Neural progenitor cell (in vitro differentiated cells): ENCODE data around the gene ZNF536.

Experiments used
- EZH2 ChIP-seq: fragments of 200-600 bp; sonication (generic); IDR thresholded peaks from 2 replicates; pipeline ENCODE4 v1.6.1; 2017; ENCODE audit warnings: antibody characterized with exemption, mild to moderate bottlenecking, moderate library complexity
- TF ChIP-seq, protein P1 (sequence below): fragments of 200-600 bp; sonication (generic); IDR thresholded peaks from 2 replicates; pipeline ENCODE4 v1.5.1; 2017; ENCODE audit warnings: antibody characterized with exemption, mild to moderate bottlenecking

DNA sequence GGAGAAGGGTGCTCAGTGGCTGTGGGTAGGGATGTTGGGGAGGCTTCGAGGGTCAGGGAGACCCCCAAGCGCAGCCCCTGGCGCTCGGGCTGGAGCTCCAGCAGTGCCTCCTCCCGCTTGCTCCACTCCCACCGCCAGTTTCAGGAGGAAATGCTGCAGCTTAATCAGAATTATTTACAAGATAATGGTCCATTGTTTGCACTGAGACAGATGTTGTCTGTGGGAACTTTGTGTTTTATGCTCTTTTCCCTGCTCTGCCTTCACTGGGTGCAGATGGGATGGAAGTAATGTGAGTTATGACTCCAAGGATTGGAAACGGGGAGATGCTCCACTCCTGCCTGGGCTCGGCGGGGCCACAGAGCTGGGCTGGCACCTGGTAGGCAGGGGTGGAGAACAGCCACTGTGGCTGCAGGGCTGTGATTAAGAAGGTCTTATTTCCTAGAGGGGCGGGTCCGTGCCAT lies 192.4 kb downstream of the ZNF536 start:
- TF ChIP-seq, protein P1, sequence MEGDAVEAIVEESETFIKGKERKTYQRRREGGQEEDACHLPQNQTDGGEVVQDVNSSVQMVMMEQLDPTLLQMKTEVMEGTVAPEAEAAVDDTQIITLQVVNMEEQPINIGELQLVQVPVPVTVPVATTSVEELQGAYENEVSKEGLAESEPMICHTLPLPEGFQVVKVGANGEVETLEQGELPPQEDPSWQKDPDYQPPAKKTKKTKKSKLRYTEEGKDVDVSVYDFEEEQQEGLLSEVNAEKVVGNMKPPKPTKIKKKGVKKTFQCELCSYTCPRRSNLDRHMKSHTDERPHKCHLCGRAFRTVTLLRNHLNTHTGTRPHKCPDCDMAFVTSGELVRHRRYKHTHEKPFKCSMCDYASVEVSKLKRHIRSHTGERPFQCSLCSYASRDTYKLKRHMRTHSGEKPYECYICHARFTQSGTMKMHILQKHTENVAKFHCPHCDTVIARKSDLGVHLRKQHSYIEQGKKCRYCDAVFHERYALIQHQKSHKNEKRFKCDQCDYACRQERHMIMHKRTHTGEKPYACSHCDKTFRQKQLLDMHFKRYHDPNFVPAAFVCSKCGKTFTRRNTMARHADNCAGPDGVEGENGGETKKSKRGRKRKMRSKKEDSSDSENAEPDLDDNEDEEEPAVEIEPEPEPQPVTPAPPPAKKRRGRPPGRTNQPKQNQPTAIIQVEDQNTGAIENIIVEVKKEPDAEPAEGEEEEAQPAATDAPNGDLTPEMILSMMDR = no peak
- no peak for TF ChIP-seq EZH2
